Measurements from ENCODE around the gene OR2Y1. TPM values are rescaled to one million over a fixed set of nuclear protein-coding genes. Genes with fewer than 3 reads are reported as not detected.

The OR2Y1 gene
- total RNA-seq, 2 donors from 2014 or later = not detected

DNA sequence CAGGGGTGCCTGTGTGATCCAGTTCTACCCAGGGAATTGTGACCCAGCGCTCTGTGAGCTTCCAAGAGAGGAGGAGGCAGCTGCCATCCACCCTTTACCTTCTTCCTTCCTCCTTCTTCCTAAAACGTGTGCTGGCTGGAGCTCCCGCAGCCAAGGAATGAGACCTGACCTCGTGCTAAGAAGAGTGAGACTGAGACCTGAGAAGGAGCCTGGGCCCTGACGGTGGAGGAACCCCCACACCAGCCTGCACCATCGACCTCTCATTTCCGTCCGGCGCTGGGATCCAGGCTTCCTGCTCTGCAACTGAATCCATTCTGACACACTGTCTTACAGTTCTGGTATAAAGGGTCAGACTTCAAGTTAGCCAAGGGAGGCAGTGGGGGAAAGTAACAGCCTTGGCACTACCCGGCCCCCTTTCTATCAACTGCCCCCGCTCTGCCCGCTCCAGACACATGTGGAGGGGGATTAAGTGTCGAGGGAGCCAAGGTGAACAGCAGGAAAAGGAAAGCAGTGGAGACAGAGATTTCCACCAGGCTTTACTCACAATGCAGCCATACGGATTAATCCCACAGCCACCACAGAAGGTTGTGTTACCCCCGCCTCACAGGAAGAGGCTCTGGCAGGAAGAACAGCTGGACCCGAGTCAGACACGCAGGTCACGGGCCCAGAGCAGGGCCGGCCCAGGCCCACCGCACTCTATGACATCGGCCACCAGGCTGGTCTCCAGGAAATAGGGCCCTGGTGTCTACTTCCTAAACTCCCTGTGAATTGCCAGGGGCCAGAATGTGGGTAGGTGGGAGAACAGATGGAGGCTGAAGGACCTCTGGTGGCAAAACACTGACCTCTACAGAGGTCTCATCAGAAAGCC lies 46.9 kb upstream of the OR2Y1 start:
- H3K9me3 Mint-ChIP-seq = peaks cover 7% of the 10 kb centered on the region
- Histone ChIP-seq H3K27me3 (ENCODE audit: control insufficient read depth, insufficient read depth, low read length, poor library complexity, severe bottlenecking) (no peaks in the 10 kb centered on the region), H3K4me1 (ENCODE audit: control insufficient read depth, insufficient read depth, low read length) (peaks cover 25% of the 10 kb centered on the region), H3K9ac (ENCODE audit: extremely low read depth, low read length, poor library complexity, severe bottlenecking) (no peak overlapping the region), H3K9me3 (ENCODE audit: control insufficient read depth, low read length) (peaks cover 6% of the 10 kb centered on the region), H3K4me3 (ENCODE audit: low read length) (no peak overlapping the region), H3K36me3 (ENCODE audit: control insufficient read depth, insufficient read depth, low read length) (peaks cover 32% of the 10 kb centered on the region), H3K27ac (ENCODE audit: low read depth, low read length) (peak overlapping the region; percentile 97)
- peaks cover 5% of the 10 kb centered on the region for H3K27me3 Mint-ChIP-seq (ENCODE audit: insufficient read depth)
- TF ChIP-seq, protein P1, sequence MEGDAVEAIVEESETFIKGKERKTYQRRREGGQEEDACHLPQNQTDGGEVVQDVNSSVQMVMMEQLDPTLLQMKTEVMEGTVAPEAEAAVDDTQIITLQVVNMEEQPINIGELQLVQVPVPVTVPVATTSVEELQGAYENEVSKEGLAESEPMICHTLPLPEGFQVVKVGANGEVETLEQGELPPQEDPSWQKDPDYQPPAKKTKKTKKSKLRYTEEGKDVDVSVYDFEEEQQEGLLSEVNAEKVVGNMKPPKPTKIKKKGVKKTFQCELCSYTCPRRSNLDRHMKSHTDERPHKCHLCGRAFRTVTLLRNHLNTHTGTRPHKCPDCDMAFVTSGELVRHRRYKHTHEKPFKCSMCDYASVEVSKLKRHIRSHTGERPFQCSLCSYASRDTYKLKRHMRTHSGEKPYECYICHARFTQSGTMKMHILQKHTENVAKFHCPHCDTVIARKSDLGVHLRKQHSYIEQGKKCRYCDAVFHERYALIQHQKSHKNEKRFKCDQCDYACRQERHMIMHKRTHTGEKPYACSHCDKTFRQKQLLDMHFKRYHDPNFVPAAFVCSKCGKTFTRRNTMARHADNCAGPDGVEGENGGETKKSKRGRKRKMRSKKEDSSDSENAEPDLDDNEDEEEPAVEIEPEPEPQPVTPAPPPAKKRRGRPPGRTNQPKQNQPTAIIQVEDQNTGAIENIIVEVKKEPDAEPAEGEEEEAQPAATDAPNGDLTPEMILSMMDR (conservative IDR thresholded peaks at IDR 0.05) = peak; percentile 47
- peaks cover 27% of the 10 kb centered on the region for H3K36me3 Mint-ChIP-seq (ENCODE audit: low read depth)
- H3K27ac Mint-ChIP-seq = peak overlapping the region; percentile 96
- WGBS, 2 experiments (ENCODE audit: insufficient coverage in 1 of 2, insufficient read length in 1 of 2) = 73 to 83% methylated on average over 13 to 21 of the region's 21 CpGs
- peaks cover 32% of the 10 kb centered on the region for H3K4me1 Mint-ChIP-seq
- DNase-seq = peak; percentile 61
- H3K4me3 Mint-ChIP-seq = no peak overlapping the region

DNA sequence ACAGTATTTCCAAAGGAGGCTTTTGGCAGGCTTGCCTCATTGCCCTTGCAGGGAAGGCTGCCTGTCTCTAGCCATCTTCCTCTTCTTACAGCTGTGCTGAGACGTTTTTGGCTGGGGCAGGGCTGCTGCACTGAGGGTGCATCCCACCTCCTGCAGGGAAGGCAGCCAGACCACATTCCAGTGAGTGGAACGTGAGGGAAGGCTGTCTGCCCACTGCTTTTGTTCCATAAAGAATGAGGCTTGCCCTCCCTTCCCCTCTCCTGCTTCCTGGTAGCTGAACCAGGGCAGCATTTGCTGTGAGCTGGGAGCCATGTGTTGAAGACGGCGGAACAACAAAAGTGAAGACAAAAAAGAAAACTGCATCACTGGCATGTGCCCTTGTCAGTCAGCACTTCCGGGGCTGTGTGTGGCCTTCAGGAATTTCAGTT lies 46.0 kb upstream of the OR2Y1 start:
- H3K4me3 ChIP-seq (ENCODE audit: low read length) = no peak overlapping the region
- peak overlapping the region; percentile 11 for H3K4me3 Mint-ChIP-seq
- H3K36me3 Mint-ChIP-seq (ENCODE audit: low read depth) = peaks cover 20% of the 10 kb centered on the region
- WGBS, 2 experiments (ENCODE audit: insufficient coverage in 1 of 2, insufficient read length in 1 of 2) = 32 to 48% methylated on average over 4 to 5 of the region's 5 CpGs
- TF ChIP-seq, protein P1 (conservative IDR thresholded peaks at IDR 0.05) = no peak
- peak; percentile 93 for DNase-seq
- H3K4me1 ChIP-seq (ENCODE audit: control insufficient read depth, insufficient read depth, low read length) = peaks cover 25% of the 10 kb centered on the region
- H3K4me1 Mint-ChIP-seq = peaks cover 32% of the 10 kb centered on the region
- peak overlapping the region; percentile 97 for H3K27ac ChIP-seq (ENCODE audit: low read depth, low read length)
- H3K9me3 Mint-ChIP-seq = peaks cover 8% of the 10 kb centered on the region
- peaks cover 5% of the 10 kb centered on the region for H3K27me3 Mint-ChIP-seq (ENCODE audit: insufficient read depth)
- no peaks in the 10 kb centered on the region for H3K27me3 ChIP-seq (ENCODE audit: control insufficient read depth, insufficient read depth, low read length, poor library complexity, severe bottlenecking)
- H3K36me3 ChIP-seq (ENCODE audit: control insufficient read depth, insufficient read depth, low read length) = peaks cover 22% of the 10 kb centered on the region
- H3K27ac Mint-ChIP-seq = peak overlapping the region; percentile 96
- no peak overlapping the region for H3K9ac ChIP-seq (ENCODE audit: extremely low read depth, low read length, poor library complexity, severe bottlenecking)
- peaks cover 10% of the 10 kb centered on the region for H3K9me3 ChIP-seq (ENCODE audit: control insufficient read depth, low read length)

DNA sequence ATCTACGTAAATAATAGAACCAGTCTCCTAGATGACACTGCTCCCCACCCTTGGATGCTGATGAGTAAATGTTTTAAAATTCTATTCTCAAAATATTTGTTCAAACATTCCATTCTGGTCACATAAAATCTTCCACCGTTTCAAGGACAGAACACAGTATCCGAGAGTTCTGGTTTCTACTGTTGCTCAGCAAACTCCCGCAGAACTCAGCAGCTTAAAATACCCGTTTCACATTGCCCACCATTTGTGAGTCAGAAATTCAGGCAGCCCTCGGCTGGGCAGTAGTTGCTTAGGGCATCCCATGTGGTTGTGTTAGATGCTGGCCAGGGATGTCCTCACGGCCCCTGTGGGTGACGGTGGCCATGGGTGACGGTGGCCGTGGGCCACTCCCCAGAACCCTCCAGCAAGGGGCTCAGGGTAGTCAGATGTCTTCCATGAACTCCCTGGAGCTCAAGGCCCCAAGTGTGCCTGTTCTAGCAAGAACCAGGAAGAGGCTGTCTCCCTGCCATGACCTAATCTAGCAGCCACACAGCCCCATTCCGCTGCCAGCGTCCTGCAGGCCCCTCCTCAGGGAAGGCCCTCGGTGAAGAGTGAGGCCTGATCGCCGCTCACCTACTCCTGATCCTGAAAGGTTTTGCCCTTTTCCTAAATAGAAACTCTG lies 45.4 kb upstream of the OR2Y1 start:
- WGBS, 2 experiments (ENCODE audit: insufficient coverage in 1 of 2, insufficient read length in 1 of 2) = 59 to 80% methylated on average over 6 to 14 of the region's 15 CpGs
- H3K27ac ChIP-seq (ENCODE audit: low read depth, low read length) = peak overlapping the region; percentile 97
- no peak overlapping the region for H3K4me3 ChIP-seq (ENCODE audit: low read length)
- no peaks in the 10 kb centered on the region for H3K27me3 ChIP-seq (ENCODE audit: control insufficient read depth, insufficient read depth, low read length, poor library complexity, severe bottlenecking)
- H3K9ac ChIP-seq (ENCODE audit: extremely low read depth, low read length, poor library complexity, severe bottlenecking) = no peak overlapping the region
- Mint-ChIP-seq H3K4me1 (peaks cover 32% of the 10 kb centered on the region), H3K27ac (peak overlapping the region; percentile 96), H3K36me3 (ENCODE audit: low read depth) (peaks cover 16% of the 10 kb centered on the region), H3K4me3 (peak overlapping the region; percentile 11), H3K9me3 (peaks cover 8% of the 10 kb centered on the region), H3K27me3 (ENCODE audit: insufficient read depth) (peaks cover 5% of the 10 kb centered on the region)
- DNase-seq = no peak
- peaks cover 17% of the 10 kb centered on the region for H3K36me3 ChIP-seq (ENCODE audit: control insufficient read depth, insufficient read depth, low read length)
- H3K4me1 ChIP-seq (ENCODE audit: control insufficient read depth, insufficient read depth, low read length) = peaks cover 25% of the 10 kb centered on the region
- TF ChIP-seq, protein P1 (conservative IDR thresholded peaks at IDR 0.05) = no peak
- H3K9me3 ChIP-seq (ENCODE audit: control insufficient read depth, low read length) = peaks cover 10% of the 10 kb centered on the region

Measured in endodermal cell (in vitro differentiated cells).